ENCODE results near the gene ZNF775.

Gene ZNF775

DNA sequence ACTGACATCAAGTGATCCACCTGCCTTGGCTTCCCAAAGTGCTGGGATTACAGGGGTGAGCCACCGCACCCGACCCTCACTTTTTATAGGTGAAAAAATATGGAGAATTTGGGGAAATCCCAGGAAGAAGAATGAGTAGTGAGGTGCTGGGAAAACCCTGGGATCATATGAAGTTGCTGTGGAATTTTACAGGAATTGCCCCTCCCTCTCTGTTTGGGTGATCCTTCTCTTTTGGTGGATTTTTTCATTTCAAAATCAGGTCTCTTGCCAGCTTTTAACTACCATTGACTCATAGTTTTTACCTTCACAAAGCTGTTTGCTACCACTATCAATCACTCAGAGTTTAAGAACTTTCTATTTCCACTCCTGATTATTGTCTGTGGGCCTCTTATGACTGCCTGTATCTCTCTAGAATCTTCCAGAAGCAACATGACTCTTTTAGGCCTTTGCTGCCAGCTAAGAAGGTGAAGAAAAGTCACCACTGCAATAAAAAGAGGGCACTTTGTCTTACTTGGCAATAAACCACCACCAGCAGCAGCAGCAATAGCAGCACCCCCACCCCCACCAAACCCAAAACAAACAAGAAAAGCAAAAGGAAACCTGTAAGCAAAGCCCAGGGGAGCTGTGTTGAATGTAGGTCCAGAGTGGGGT, 67.3 kb downstream of the ZNF775 start:
- Histone ChIP-seq H3K9me3 (ENCODE audit: control insufficient read depth, insufficient read depth, low read length) (peaks cover 2% of the 10 kb centered on the region), H3K4me1 (ENCODE audit: control insufficient read depth, insufficient read depth, low read length) (peaks cover 3% of the 10 kb centered on the region), H3K36me3 (ENCODE audit: control insufficient read depth, insufficient read depth, low read length) (no peaks in the 10 kb centered on the region), H3K27me3 (ENCODE audit: control insufficient read depth, insufficient read depth, low read length) (peaks cover 22% of the 10 kb centered on the region), H3K9ac (ENCODE audit: low read depth, low read length) (no peak overlapping the region), H3K4me3 (ENCODE audit: low read depth, low read length) (no peak overlapping the region)

All from iPS-15b (cell line).